GM19023 (cell line): Measurements from ENCODE around the gene UFD1.

Source experiments
- ATAC-seq: cut with Tn5 transposase; IDR thresholded peaks from one replicate; pipeline ENCODE4 v1.9.1; 2021; ENCODE audit warnings: mild to moderate bottlenecking, moderate library complexity; ENCODE audit not compliant: unreplicated experiment

Gene UFD1

GRCh38 chr22:19473578-19473977 is 5.4 kb downstream of the UFD1 start:
- no peak for ATAC-seq

DNA sequence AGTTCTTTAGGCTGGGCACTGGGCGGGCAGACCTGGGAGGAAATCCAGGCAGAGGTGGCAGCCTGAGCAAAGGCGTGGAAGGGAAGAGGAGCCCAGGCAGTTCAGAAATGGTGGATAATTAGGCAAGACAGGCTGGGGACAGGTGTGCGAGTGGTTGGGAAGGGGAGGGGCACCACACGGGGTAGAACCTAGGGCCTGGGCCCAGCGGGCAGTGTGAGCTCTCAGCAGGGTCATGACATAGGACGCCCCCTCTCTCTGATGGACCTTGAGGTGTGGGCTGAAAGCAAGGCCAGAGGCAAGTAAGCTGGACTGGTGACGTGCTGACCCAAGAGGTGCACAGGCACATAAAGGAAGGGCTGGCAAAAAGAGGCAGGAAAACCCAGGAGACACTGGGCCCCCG is 6.8 kb downstream of the UFD1 start:
- no peak for ATAC-seq

GRCh38 chr22:19471572-19471971 is 7.4 kb downstream of the UFD1 start:
- ATAC-seq: no peak

GRCh38 chr22:19470010-19470409 is 9.0 kb downstream of the UFD1 start:
- no peak for ATAC-seq

GRCh38 chr22:19469421-19469820 is 9.6 kb downstream of the UFD1 start:
- no peak for ATAC-seq

GRCh38 chr22:19467912-19468311 is 11.1 kb downstream of the UFD1 start:
- ATAC-seq: no peak

DNA sequence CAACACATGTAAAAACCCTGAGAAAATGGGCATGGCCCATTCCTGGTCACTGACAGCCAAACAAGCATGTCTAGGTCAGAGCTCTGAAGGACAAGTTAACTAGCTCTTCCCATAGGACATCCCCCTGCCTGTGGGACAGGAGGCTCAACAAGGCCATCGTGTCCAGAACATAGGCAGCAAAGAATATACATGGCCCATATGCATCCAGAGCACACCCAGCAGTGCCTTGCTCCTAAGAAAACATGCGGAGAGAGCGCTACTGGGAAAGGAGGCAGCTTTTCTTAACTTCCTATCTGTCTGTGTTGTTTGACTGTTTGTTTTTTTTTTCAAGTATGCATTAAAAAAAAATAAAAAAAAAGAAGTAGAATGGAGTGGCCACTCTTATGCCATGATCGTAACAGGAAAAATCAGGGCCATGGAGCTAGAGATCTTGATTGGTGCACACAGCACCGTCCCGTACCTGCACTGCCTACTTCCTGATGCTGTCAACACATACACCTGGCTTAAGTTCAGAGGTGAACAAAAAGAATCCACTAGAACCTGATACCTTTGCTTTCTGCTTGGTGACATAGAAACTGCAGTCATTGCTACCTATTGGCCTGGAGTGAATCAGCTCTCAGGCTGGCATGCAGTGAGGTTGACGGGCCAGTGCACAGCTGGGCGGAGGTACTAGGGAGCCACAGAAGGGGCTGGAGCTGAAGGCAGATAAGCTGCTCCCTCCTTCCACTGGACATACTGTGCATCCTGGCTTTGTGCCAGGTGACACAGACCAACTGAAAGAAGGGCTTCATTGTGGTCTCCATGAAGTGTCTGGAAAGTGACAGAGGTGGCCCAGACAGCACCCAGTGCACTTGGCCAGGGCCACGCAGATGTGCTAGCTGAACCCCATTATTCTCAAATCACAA is 11.9 kb downstream of the UFD1 start:
- ATAC-seq: no peak

- no peak for ATAC-seq
Measured at GRCh38 chr22:19466126-19466716, 12.8 kb downstream of the UFD1 start.

GRCh38 chr22:19464975-19465374 is 14.0 kb downstream of the UFD1 start:
- no peak for ATAC-seq

DNA sequence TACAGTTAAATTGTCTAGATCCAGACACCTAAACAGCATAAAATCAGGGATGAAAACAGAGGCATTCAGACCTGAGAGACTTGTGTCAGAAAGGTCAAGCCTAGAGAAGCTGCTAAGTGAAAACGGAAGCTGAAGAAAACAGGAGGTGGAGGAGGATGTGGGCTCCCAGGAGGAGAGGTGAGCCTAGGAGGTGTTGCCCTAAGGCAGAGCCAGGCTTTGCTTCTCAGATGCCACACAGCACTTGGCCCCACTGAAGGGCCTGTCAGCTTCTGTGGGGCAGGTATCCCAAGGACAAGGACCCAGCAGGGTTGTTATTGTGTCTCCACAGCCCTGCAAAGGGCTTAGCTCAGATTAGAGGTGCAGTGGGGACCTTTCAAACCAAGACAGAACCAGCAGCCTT is 14.4 kb downstream of the UFD1 start:
- ATAC-seq: no peak

DNA sequence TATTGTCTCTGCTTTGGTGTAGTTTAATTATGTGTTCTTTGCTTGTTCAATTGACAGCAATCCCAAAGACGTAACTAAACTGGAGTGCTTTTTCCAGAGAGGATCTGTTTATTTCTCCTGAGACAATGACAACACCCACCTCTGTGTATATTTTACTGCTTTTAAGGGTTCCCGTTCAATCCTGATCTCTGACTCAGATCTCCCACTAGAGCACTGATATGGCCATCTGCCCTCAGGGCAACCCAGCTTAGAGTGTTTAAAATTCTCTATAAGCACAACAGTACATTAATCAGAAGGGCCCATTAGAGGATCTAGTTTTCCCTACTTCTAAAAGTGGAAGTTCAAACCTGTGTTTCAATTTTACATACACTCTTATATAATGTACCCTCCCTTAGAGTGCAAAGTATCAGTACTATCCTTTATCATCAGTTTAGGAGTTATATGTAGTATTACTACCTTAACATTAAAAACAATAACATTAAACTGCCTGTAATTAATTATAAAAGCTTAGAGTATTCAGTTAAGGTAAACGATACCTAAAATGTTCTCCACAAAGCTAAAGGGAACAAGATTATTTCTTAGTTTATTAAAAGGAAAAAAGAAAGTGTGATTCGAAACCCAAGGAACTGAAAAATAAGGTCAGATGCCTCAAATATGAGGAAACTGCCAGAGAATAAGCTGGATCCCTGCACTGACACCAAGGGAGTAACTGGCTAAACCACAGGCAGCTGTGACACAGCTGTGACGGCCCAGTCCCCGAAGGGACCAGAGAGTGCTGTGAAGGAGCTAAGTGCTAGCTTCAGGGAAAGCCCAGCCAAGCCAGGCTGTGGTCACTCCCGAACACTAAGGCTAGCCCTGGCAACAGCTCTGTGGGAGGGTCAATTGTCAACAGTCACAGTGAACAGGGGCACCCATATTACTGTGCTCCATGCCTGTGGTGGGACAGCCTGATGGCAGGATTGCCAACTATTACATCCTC is 15.2 kb downstream of the UFD1 start:
- ATAC-seq: no peak

DNA sequence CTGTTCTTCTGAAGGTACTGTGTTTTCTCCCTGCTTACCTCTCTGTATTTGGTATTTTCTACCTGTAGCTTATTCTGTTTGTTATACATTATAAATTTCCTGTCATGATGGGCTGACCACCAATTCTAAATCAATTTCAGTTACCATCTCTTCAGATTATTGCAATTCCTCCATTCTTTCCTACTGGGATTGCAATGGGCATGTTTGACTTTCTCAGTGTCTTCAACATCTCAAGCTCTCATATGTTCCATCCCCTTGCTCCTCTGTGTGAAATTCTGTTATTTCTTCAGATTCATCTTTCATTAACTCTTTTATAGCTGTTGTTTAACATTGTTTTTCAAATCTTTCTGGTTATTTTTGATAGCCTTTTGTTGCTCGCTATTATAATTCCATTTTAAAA is 16.0 kb downstream of the UFD1 start:
- ATAC-seq: no peak

GRCh38 chr22:19461506-19461905 is 17.5 kb downstream of the UFD1 start:
- no peak for ATAC-seq

DNA sequence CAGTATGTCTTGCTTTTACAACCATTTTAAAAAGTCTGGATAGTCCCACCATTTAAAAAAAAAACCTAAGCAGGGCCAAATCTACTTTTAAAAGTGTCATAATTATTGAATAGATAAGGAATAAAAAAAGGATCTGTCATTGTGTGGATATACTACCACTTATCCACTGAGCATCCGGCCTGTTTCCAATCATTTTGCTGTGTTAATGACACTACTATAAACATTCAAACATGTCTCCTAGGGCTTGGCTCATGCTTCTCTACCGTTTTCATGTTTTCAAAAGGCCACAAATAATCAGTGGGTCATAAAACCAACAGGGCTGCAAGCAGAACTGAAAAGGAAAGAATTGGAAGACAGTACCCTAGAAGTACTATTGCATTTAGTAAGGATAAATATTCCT is 19.0 kb downstream of the UFD1 start:
- ATAC-seq: no peak

GRCh38 chr22:19457828-19458428 is 21.1 kb downstream of the UFD1 start:
- ATAC-seq: no peak

DNA sequence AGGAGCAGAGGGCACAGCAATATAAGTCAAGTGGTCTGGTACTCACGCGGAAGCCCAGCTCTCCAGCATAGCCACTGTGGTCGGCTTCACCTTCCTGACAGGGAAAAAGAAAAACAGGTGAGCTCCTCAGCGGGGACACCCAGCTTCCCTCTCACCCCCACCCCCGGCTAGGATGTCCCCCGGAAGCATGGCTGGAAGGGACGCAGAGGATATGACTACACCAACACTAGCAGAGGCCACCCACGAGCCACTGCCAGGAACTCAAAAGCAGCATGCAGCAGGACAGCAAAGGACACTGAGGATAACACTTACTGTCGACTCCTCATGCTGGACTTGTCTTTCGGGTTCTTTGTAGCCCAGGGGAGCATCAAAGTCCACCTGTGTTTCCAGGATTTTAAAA is 22.5 kb downstream of the UFD1 start:
- no peak for ATAC-seq

DNA sequence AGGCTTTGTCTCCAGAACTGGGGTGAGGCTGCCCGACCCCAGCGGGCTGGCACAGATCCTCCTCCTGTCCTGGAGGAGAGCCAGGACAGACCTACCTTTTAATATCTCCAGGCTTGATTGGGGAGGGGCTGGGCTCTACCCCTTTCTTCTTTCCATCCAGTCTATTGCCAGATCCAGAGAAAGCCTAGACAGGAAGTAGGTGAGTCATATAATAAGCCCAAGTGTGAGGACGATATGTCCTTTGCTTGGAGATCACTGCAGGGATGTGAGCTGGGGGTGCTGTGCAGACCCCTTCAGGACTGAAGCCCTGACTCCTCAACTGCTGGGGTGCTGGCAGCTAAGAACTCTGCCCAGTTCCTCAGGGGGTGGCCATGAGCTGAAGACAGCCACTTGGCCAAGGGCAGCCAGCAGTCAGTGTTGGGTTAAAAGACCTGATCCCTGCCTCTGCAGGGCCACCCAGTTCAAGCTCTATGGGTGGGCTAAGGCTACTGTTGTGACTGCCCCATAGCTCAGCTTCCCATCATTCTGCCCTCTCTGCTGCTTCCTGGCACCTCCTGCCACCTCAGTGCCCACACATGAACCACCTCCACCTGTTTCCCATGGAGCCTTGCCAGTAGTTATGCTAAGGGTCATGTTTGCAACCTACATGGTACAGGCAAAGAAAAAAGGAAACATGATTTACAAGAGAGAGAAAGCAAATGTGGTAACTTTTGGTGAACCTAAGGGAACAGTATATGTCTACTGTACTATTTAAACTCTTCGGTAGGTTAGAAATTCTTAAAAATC is 23.2 kb downstream of the UFD1 start:
- ATAC-seq: no peak

GRCh38 chr22:19455033-19455432 is 24.0 kb downstream of the UFD1 start:
- ATAC-seq: no peak

GRCh38 chr22:19454156-19454555 is 24.8 kb downstream of the UFD1 start:
- ATAC-seq: no peak

- ATAC-seq: no peak
Measured at GRCh38 chr22:19453718-19454117, 25.3 kb downstream of the UFD1 start.
